ENCODE measurements around the gene GPSM1. TPM values are rescaled to one million over a fixed set of nuclear protein-coding genes. Genes with fewer than 3 reads are reported as not detected.
A peak's percentile ranks its signal among the peaks of the same experiment; 100 is the strongest.

The GPSM1 gene
- polyA plus RNA-seq, 1 of the 3 experiments (the other 2 are of a cell fraction) = 26.7 TPM

- TF ChIP-seq IRF3 (IDR thresholded peaks at IDR 0.05; ENCODE audit: low read depth, low read length) (no peak), MXI1 (IDR thresholded peaks at IDR 0.05; ENCODE audit: low read depth, low read length) (peak; percentile 76), TCF12 (IDR thresholded peaks at IDR 0.05) (peak; percentile 5; the same call in 1 of the 2 replicates), GABPA (IDR thresholded peaks at IDR 0.05; ENCODE audit: low read depth) (peak; percentile 89), FOXJ3 (CRISPR knock-in tag; IDR thresholded peaks at IDR 0.05) (no peak), USF1 (IDR thresholded peaks at IDR 0.05; ENCODE audit: borderline replicate concordance, low read depth) (0 out of 2 replicates have a peak, but pooled peaks have one; percentile 30), ZBTB33 (IDR thresholded peaks at IDR 0.05; ENCODE audit: borderline replicate concordance, low read depth) (no peak), EP300 (IDR thresholded peaks at IDR 0.05; ENCODE audit: borderline replicate concordance in 1 of 2, low read depth in 1 of 2, low read length in 1 of 2) (no peak)
Observed at GRCh38 chr9:136363106-136363948, 36.0 kb downstream of the GPSM1 start, which contains the start of gene DNLZ (continued).

GRCh38 chr9:136363949-136364748, 36.8 kb downstream of the GPSM1 start:
- Histone ChIP-seq H3K4me3 (ENCODE audit: low read depth in 2 of 2, low read length in 1 of 2) (peak overlapping the region; percentile 79 to 96; a peak in 3 of 4 replicates), H3K79me2 (ENCODE audit: insufficient read depth) (no peaks in the 10 kb centered on the region), H3K27ac (ENCODE audit: low read depth in 2 of 2, low read length in 1 of 2) (peak overlapping the region in 1 of 2 experiments; percentile 77; a peak in 2 of 4 replicates), H4K20me1 (ENCODE audit: insufficient read depth) (0 out of 2 replicates have a peak, but pooled peaks cover 3% of the 10 kb centered on the region), H2AFZ (ENCODE audit: low read depth) (no peak overlapping the region), H3K9ac (no peak overlapping the region), H3K36me3 (replicated peaks in 1 of 2; ENCODE audit: control insufficient read depth in 1 of 2, insufficient read depth in 2 of 2, low read length in 1 of 2) (no peaks in the 10 kb centered on the region), H3K27me3 (ENCODE audit: insufficient read depth) (no peaks in the 10 kb centered on the region), H3F3A (replicated peaks; ENCODE audit: insufficient read depth) (no peaks in the 10 kb centered on the region), H3K4me1 (ENCODE audit: control insufficient read depth in 1 of 2, insufficient read depth in 2 of 2, low read depth in 1 of 2, low read length in 1 of 2) (peaks cover 0 to 61% of the 10 kb centered on the region in 2 experiments; a peak in 1 of 4 replicates), H3K9me2 (no peaks in the 10 kb centered on the region), H3K4me2 (peak overlapping the region; percentile 55; the same call in 1 of the 2 replicates), H3K9me3 (no peaks in the 10 kb centered on the region)
- ChIA-PET POLR2A (interaction anchor here (0.7 to 3.8 kb wide), 7 partner anchors 9 to 52 kb away, joined by 4 to 36 read pairs (median 8); partner anchors contain the start of genes CARD9, ENTR1 and PMPCA), CTCF (interaction anchor here (0.6 to 6.8 kb wide), 21 partner anchors 9 to 268 kb away, joined by 3 to 65 read pairs (median 11); partner anchors contain the start of genes CARD9, ENTR1, GPSM1 and PMPCA)
- DNase-seq = no peak
- TF ChIP-seq MXI1 (IDR thresholded peaks at IDR 0.05; ENCODE audit: low read depth, low read length) (no peak), YY1 (IDR thresholded peaks at IDR 0.05; ENCODE audit: low read depth) (no peak), USF2 (IDR thresholded peaks at IDR 0.05; ENCODE audit: borderline replicate concordance, low read depth, low read length) (no peak)
- WGBS (ENCODE audit: low lambda C conversion rate) = 75% methylated on average over 31 of the region's 54 CpGs

All from SK-N-SH (cell line).